Nucleus accumbens (tissue), 56 donors: ENCODE data around the gene HDAC7.

Experiments used
- DNase-seq, 56 donors: peaks; one replicate each; lab custom pipeline; 2025; lab: John Stamatoyannopoulos, UW

The HDAC7 gene

GRCh38 chr12:47799357-47799955 lies 20.2 kb downstream of the HDAC7 start:
- peak in 43 of 56 donors; percentile 19 to 84 (median 63) for DNase-seq

GRCh38 chr12:47798382-47798948 lies 21.2 kb downstream of the HDAC7 start:
- no peak for DNase-seq

- DNase-seq: peak in 11 of 56 donors; percentile 12 to 60 (median 22)
These were observed 22.3 kb downstream of the HDAC7 start for GRCh38 chr12:47797441-47797840.

GRCh38 chr12:47795814-47796411 lies 23.8 kb downstream of the HDAC7 start:
- DNase-seq: no peak

GRCh38 chr12:47795121-47795813 lies 24.4 kb downstream of the HDAC7 start:
- no peak for DNase-seq

GRCh38 chr12:47794679-47795078 lies 25.0 kb downstream of the HDAC7 start:
- no peak for DNase-seq

GRCh38 chr12:47793015-47793681 lies 26.6 kb downstream of the HDAC7 start:
- no peak for DNase-seq

- DNase-seq: no peak
These were observed 27.8 kb downstream of the HDAC7 start for GRCh38 chr12:47791874-47792273.

GRCh38 chr12:47791351-47791746 lies 28.4 kb downstream of the HDAC7 start:
- DNase-seq: no peak

GRCh38 chr12:47790676-47791350 lies 28.9 kb downstream of the HDAC7 start:
- DNase-seq: no peak

GRCh38 chr12:47789712-47790489 lies 29.8 kb downstream of the HDAC7 start:
- no peak for DNase-seq

GRCh38 chr12:47789141-47789540 lies 30.6 kb downstream of the HDAC7 start:
- DNase-seq: no peak

- DNase-seq: no peak
These were observed 31.9 kb downstream of the HDAC7 start for GRCh38 chr12:47787596-47788319.

GRCh38 chr12:47786662-47787280 lies 32.9 kb downstream of the HDAC7 start:
- DNase-seq: no peak

- DNase-seq: no peak
These were observed 33.6 kb downstream of the HDAC7 start for GRCh38 chr12:47785887-47786661.

GRCh38 chr12:47785036-47785886 lies 34.4 kb downstream of the HDAC7 start:
- DNase-seq: no peak
